BE2C (cell line): ENCODE measurements around the gene MBTPS1.

Experiments used
- DNase-seq: peaks from one replicate; pipeline ENCODE4 v3.0.0-alpha.2; 2020
- H3K27me3 ChIP-seq: fragments of 250-450 bp; sonication (Bioruptor Pico); 2 replicates; pipeline ENCODE4 v1.5.1; 2020; ENCODE audit warnings: mild to moderate bottlenecking
- H3K36me3 ChIP-seq: fragments of 250-450 bp; sonication (Bioruptor Pico); 2 replicates; pipeline ENCODE4 v1.5.1; 2020; ENCODE audit warnings: mild to moderate bottlenecking
- H3K4me1 ChIP-seq: fragments of 250-450 bp; sonication (Bioruptor Pico); 2 replicates; pipeline ENCODE4 v1.5.1; 2020
- H3K4me3 ChIP-seq: 2 replicates; pipeline ENCODE4 v1.5.1; 2011; ENCODE audit warnings: low read depth, low read length
- H3K9me3 ChIP-seq: fragments of 250-450 bp; sonication (Bioruptor Pico); 2 replicates; pipeline ENCODE4 v1.5.1; 2020
- CTCF ChIP-seq: IDR thresholded peaks from 2 replicates; pipeline ENCODE4 v1.5.1; 2012; ENCODE audit warnings: mild to moderate bottlenecking, low read depth, low read length

MBTPS1 gene

GRCh38 chr16:84084570-84085270, 32.0 kb downstream of the MBTPS1 start:
- Histone ChIP-seq H3K27me3 (no peaks in the 10 kb centered on the region), H3K36me3 (peaks cover 64% of the 10 kb centered on the region), H3K4me1 (no peaks in the 10 kb centered on the region), H3K4me3 (no peak overlapping the region), H3K9me3 (no peaks in the 10 kb centered on the region)
- peak; percentile 88 for TF ChIP-seq CTCF
- DNase-seq, result peak; percentile 73

GRCh38 chr16:84082835-84083569, 33.7 kb downstream of the MBTPS1 start:
- no peak overlapping the region for H3K4me3 ChIP-seq
- no peaks in the 10 kb centered on the region for H3K27me3 ChIP-seq
- peaks cover 60% of the 10 kb centered on the region for H3K36me3 ChIP-seq
- H3K4me1 ChIP-seq, result no peaks in the 10 kb centered on the region
- no peak for DNase-seq
- H3K9me3 ChIP-seq, result no peaks in the 10 kb centered on the region
- no peak for TF ChIP-seq CTCF

- H3K36me3 ChIP-seq, result peaks cover 60% of the 10 kb centered on the region
- H3K9me3 ChIP-seq, result no peaks in the 10 kb centered on the region
- H3K27me3 ChIP-seq, result no peaks in the 10 kb centered on the region
- H3K4me1 ChIP-seq, result no peaks in the 10 kb centered on the region
- TF ChIP-seq CTCF, result no peak
- DNase-seq, result no peak
- H3K4me3 ChIP-seq, result no peak overlapping the region
Observed at GRCh38 chr16:84082110-84082509, 34.6 kb downstream of the MBTPS1 start.

DNA sequence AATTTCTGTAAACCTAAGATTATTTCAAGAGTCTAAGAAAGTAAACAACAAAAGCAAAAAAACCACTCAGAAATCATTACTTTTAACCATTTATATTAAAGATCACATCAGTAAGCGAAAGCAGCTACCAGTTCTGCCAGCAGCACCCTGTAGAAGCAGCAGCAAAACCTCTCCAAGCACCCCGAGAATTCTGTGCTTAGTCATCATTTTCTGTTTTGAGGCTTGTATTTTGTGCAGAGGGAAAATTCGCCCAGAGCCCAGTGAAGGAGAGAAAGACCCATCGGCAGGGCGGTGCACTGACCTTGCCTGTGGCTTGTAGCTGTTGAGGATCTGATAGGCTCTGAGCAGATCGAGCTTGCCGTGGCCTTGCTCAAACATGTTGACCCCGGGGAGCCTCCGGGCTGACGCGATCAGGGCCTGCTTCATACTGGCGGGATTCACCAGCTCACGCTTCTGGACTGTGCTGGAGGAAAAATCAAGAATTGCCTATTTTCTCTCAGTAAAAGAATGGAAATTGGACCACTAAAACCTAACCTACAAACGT, 35.2 kb downstream of the MBTPS1 start:
- Histone ChIP-seq H3K4me3 (no peak overlapping the region), H3K36me3 (peaks cover 54% of the 10 kb centered on the region), H3K27me3 (no peaks in the 10 kb centered on the region), H3K9me3 (no peaks in the 10 kb centered on the region), H3K4me1 (no peaks in the 10 kb centered on the region)
- TF ChIP-seq CTCF, result no peak
- DNase-seq, result no peak

- no peak for TF ChIP-seq CTCF
- DNase-seq, result no peak
- no peaks in the 10 kb centered on the region for H3K4me1 ChIP-seq
- no peaks in the 10 kb centered on the region for H3K27me3 ChIP-seq
- no peaks in the 10 kb centered on the region for H3K9me3 ChIP-seq
- H3K36me3 ChIP-seq, result peaks cover 49% of the 10 kb centered on the region
- H3K4me3 ChIP-seq, result no peak overlapping the region
Observed at GRCh38 chr16:84080813-84081212, 35.9 kb downstream of the MBTPS1 start.

DNA sequence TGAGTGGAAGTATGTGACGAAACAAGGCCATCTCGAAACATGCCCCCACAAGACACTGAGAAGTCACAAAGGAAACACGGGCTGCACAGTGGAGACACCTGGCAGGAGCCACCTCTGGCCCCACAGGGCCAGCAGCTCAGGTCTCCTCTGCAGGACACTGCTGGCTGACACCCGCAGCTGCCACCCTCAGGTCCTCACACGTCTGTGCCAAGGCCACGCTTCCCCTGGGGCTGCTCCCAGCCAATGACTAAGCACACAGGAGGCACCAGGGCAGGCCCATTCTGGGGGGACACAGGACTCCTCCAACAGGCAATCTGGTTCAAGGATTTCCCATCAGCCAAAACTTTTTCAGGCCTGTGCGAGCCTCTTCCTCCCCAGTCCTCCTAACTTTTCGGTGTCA, 36.4 kb downstream of the MBTPS1 start:
- no peak overlapping the region for H3K4me3 ChIP-seq
- no peaks in the 10 kb centered on the region for H3K27me3 ChIP-seq
- no peaks in the 10 kb centered on the region for H3K9me3 ChIP-seq
- TF ChIP-seq CTCF, result no peak
- H3K4me1 ChIP-seq, result no peaks in the 10 kb centered on the region
- peaks cover 54% of the 10 kb centered on the region for H3K36me3 ChIP-seq
- no peak for DNase-seq
